ENCODE data around the gene GRM4.

- TF ChIP-seq POLR2A (IDR thresholded peaks at IDR 0.05): no peak
- TF ChIP-seq CTCF (IDR thresholded peaks at IDR 0.05): no peak
- TF ChIP-seq POLR2AphosphoS5 (IDR thresholded peaks at IDR 0.05): no peak
Measured at GRCh38 chr6:34159844-34160243, 14.0 kb upstream of the GRM4 start.
